Kidney (tissue), 14 donors: ENCODE data around the gene SLC25A26. TPM values are rescaled to one million over a fixed set of nuclear protein-coding genes. Genes with fewer than 3 reads are reported as not detected.

ENCODE experiments used
- DNase-seq, 5 donors: peaks; one replicate each; pipeline ENCODE4 v3.0.0-alpha.2; 2013 to 2020
- FAIRE-seq: peaks from 2 replicates; lab custom pipeline; 2012; peaks lifted over from hg19 to GRCh38; lab: Jason Lieb, UNC
- H3K27ac ChIP-seq, 2 donors: one replicate each; pipeline ENCODE4 v1.7.0; 2013; ENCODE audit warnings: low read depth in 2 of 2, low read length in 2 of 2, inconsistent platforms in 1 of 2
- H3K27me3 ChIP-seq: one replicate; pipeline ENCODE4 v1.7.1; 2013; ENCODE audit warnings: low read length, inconsistent platforms; ENCODE audit not compliant: control insufficient read depth, insufficient read depth
- H3K36me3 ChIP-seq, 3 donors: one replicate each; pipeline versions ENCODE4 v1.7.0 to v1.7.1; 2013; ENCODE audit warnings: low read length in 3 of 3, control low read depth in 1 of 3, inconsistent platforms in 1 of 3; ENCODE audit not compliant: insufficient read depth in 3 of 3, control insufficient read depth in 2 of 3
- H3K4me1 ChIP-seq, 3 donors: one replicate each; pipeline versions ENCODE4 v1.7.0 to v1.7.1; 2013; ENCODE audit warnings: low read length in 3 of 3, inconsistent platforms in 1 of 3, low read depth in 1 of 3; ENCODE audit not compliant: control insufficient read depth in 2 of 3, insufficient read depth in 2 of 3
- H3K4me3 ChIP-seq, 3 donors: one replicate each; pipeline versions ENCODE4 v1.7.0 to v1.8.1; 2013; ENCODE audit warnings: low read length in 3 of 3, control low read depth in 1 of 3, inconsistent platforms in 1 of 3
- H3K9ac ChIP-seq, 3 donors: one replicate each; pipeline versions ENCODE4 v1.7.0 to v1.7.1; 2013; ENCODE audit warnings: low read length in 3 of 3, control low read depth in 1 of 3, inconsistent platforms in 1 of 3
- H3K9me3 ChIP-seq, 3 donors: one replicate each; pipeline versions ENCODE4 v1.7.0 to v1.7.1; 2013; ENCODE audit warnings: low read length in 3 of 3, control low read depth in 1 of 3, inconsistent platforms in 1 of 3; ENCODE audit not compliant: control insufficient read depth in 2 of 3, insufficient read depth in 1 of 3
- CTCF ChIP-seq: IDR thresholded peaks from 3 replicates; pipeline ENCODE4 v1.5.1; 2012; ENCODE audit warnings: mild to moderate bottlenecking, moderate library complexity, borderline replicate concordance; ENCODE audit not compliant: insufficient read depth; ENCODE audit errors: extremely low read depth
- intact Hi-C: fragments of 100-400 bp; cut with DNase I; formaldehyde crosslinking; loops from one replicate; pipeline ENCODE4 v1.11.1; 2022
- polyA plus RNA-seq: library from polyadenylated mRNA; stranded (reverse); fragments of 350-450 nt; fragmentation: Illumina TruSeq; extraction: RNeasy Lipid Tissue Mini Kit (QIAGEN cat#74804); gene quantifications from one replicate; pipeline ENCODE4 v1.2.3, GENCODE V29; 2014; ENCODE audit warnings: low read depth, low replicate concordance; ENCODE audit not compliant: insufficient read depth
- total RNA-seq: library from RNA; stranded (reverse); fragmentation: NEBNext Ultra II Directional; extraction: Animal tissue kit (Norgen Biotek cat#: 25700); gene quantifications from one replicate; pipeline ENCODE4 v1.2.1, GENCODE V29; 2021
- donor health status: control.
- donor health status: control.
- donor health status: control.
- donor health status: control.
- donor health status: control.
- donor health status: DM: yes; HTN: yes; CAD: no.
- donor health status: Normal renal cell carcinoma (clear cell type).

Gene SLC25A26
- total and polyA plus RNA-seq, 2 donors from 2014 or later: 23.9 to 25.4 TPM

- H3K9me3 ChIP-seq: no peaks in the 10 kb centered on the region
- no peak for FAIRE-seq
- no peak overlapping the region for H3K9ac ChIP-seq
- H3K27me3 ChIP-seq: no peaks in the 10 kb centered on the region
- no peak for TF ChIP-seq CTCF
- H3K36me3 ChIP-seq: no peaks in the 10 kb centered on the region
- no peak overlapping the region for H3K27ac ChIP-seq
- DNase-seq: no peak
- intact Hi-C loops: no loop called here
- H3K4me3 ChIP-seq: no peak overlapping the region
- H3K4me1 ChIP-seq: peaks cover 0 to 2% (median 0%) of the 10 kb centered on the region in 3 donors
Observed at GRCh38 chr3:66267906-66268305, 47.1 kb downstream of the SLC25A26 start.

DNA sequence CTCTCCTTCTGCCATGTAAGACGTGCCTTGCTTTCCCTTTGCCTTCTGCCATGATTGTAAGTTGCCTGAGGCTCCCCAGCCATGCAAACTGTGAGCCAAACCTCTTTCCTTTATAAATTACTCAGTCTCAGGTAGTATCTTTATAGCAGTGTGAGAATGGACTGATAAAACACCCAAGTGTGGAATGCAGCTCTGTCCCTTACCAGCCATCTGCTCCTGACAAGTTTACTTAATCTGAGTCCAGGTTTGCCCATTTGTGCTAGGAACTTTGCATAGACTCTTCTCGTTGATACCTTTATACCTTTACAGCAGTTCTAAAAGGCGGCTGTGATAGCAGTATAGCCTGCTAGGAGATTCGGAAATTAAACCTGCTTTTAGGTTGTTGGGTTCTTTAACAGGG, 48.1 kb downstream of the SLC25A26 start:
- Histone ChIP-seq H3K9me3 (no peaks in the 10 kb centered on the region), H3K9ac (no peak overlapping the region), H3K4me1 (peaks cover 0 to 2% (median 0%) of the 10 kb centered on the region in 3 donors), H3K36me3 (no peaks in the 10 kb centered on the region), H3K4me3 (no peak overlapping the region), H3K27me3 (no peaks in the 10 kb centered on the region), H3K27ac (no peak overlapping the region)
- no peak for DNase-seq
- TF ChIP-seq CTCF: no peak
- intact Hi-C loops: no loop called here
- no peak for FAIRE-seq

- intact Hi-C loops: no loop called here
Observed at GRCh38 chr3:66269411-66269810, 48.6 kb downstream of the SLC25A26 start.

More at GRCh38 chr3:66269411-66269810, 48.6 kb downstream of the SLC25A26 start:
- Histone ChIP-seq H3K9me3 (no peaks in the 10 kb centered on the region), H3K36me3 (no peaks in the 10 kb centered on the region), H3K9ac (no peak overlapping the region), H3K4me1 (peaks cover 0 to 2% (median 0%) of the 10 kb centered on the region in 3 donors), H3K27me3 (no peaks in the 10 kb centered on the region), H3K27ac (no peak overlapping the region), H3K4me3 (no peak overlapping the region)
- TF ChIP-seq CTCF: no peak
- FAIRE-seq (no peak), DNase-seq (no peak)
